NT2/D1 (cell line): ENCODE data around the gene PTPN14.

ENCODE experiments used
- DNase-seq: peaks from one replicate; pipeline ENCODE4 v3.0.0-alpha.2; 2011; ENCODE audit warnings: low read depth, low spot score
- H3K27me3 ChIP-seq: 2 replicates; pipeline ENCODE4 v1.6.0; 2011; ENCODE audit warnings: mild to moderate bottlenecking; ENCODE audit not compliant: insufficient read length, insufficient read depth
- H3K36me3 ChIP-seq: 2 replicates; pipeline ENCODE4 v1.6.1; 2011; ENCODE audit warnings: mild to moderate bottlenecking, low read length, mixed read lengths; ENCODE audit not compliant: insufficient read depth, insufficient read length
- H3K4me1 ChIP-seq: 2 replicates; pipeline ENCODE4 v1.5.1; 2011; ENCODE audit not compliant: insufficient read depth, insufficient read length
- H3K4me3 ChIP-seq: 2 replicates; pipeline ENCODE4 v1.5.1; 2011; ENCODE audit warnings: low read depth; ENCODE audit not compliant: insufficient read length
- H3K9ac ChIP-seq: 2 replicates; pipeline ENCODE4 v1.6.0; 2011; ENCODE audit warnings: low read depth; ENCODE audit not compliant: insufficient read length
- H3K9me3 ChIP-seq: 2 replicates; pipeline ENCODE4 v1.5.1; 2011; ENCODE audit warnings: mild to moderate bottlenecking, low read length; ENCODE audit not compliant: insufficient read depth
- SUZ12 ChIP-seq: IDR thresholded peaks from 2 replicates; pipeline ENCODE4 v1.6.1; 2011; ENCODE audit not compliant: insufficient read length, insufficient read depth; ENCODE audit errors: extremely low read depth
- YY1 ChIP-seq: IDR thresholded peaks from 2 replicates; pipeline ENCODE4 v1.6.1; 2011; ENCODE audit not compliant: insufficient read length, insufficient read depth
- ZNF274 ChIP-seq: IDR thresholded peaks from 2 replicates; pipeline ENCODE4 v1.6.1; 2011; ENCODE audit warnings: mild to moderate bottlenecking, low read depth, low read length

Gene PTPN14

DNA sequence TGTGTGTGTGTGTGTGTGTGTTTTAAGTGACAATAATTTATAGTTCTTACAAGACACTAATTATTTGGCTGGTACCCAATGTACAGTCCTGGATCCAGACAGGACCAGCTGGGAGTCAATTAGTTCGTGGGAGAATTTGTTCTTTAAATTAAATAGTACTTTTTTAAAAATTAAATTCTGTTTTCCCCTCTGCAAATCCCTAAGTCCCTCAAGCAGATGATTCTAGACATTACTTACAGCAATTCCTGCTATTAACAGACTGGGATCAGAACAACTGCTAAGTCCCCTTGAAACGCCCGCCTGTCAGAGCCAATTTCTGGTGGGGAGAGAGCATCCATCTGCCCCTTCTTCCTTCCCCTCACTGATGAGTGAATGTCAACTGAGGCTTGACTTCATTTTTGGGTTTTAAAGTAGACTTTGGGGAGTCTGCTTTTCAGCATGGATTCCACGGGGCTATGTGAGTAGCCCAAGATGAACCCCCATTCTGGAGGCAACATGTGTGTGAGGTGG lies 186.6 kb downstream of the PTPN14 start:
- Histone ChIP-seq H3K4me1 (no peaks in the 10 kb centered on the region), H3K4me3 (no peak overlapping the region), H3K27me3 (no peaks in the 10 kb centered on the region), H3K36me3 (peaks cover 85% of the 10 kb centered on the region), H3K9ac (no peak overlapping the region), H3K9me3 (no peaks in the 10 kb centered on the region)
- DNase-seq = no peak
- TF ChIP-seq YY1 (no peak), SUZ12 (no peak), ZNF274 (no peak)

DNA sequence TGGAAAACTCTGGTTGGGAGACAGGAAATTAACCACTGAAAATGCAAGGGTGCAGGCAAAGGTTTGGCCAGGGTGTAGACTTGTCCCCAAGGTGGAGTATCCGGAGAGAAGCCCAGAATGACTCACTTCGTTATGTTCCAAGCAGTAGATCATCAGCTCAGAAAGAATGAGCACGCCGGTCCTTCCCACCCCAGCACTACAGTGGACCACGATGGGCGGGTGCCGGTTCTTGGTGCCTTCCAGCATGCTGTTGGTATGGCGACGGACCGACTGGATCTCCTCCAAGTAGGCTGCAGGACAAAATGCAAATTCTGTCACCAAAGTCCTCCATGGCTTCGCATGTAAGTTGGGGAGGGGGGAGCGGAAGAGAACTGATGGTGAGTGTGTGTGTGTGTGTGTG lies 187.0 kb downstream of the PTPN14 start:
- Histone ChIP-seq H3K36me3 (peaks cover 85% of the 10 kb centered on the region), H3K9me3 (no peaks in the 10 kb centered on the region), H3K4me1 (no peaks in the 10 kb centered on the region), H3K9ac (no peak overlapping the region), H3K4me3 (no peak overlapping the region), H3K27me3 (no peaks in the 10 kb centered on the region)
- no peak for DNase-seq
- TF ChIP-seq YY1 (no peak), SUZ12 (no peak)

DNA sequence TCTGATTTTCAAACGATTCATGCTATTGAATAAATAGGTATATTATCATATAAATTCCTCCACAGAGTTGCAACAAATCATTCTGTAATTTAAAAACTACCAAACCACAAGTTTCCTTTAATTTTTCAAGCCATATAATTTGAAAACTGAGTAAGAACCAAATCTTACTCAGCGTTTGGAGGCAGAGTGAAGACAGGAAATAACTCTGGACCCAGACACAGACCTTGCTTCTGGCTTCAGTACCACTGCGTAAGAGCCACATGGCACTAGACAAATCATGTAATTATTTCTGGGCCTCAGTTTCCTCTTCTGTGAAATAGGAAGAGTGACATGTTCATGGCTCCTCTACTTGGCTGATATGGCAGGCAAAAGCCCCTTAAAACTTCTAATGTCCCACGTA lies 188.0 kb downstream of the PTPN14 start:
- H3K36me3 ChIP-seq = peaks cover 81% of the 10 kb centered on the region
- no peak overlapping the region for H3K9ac ChIP-seq
- no peak overlapping the region for H3K4me3 ChIP-seq
- no peaks in the 10 kb centered on the region for H3K4me1 ChIP-seq
- DNase-seq = no peak
- no peaks in the 10 kb centered on the region for H3K9me3 ChIP-seq
- no peaks in the 10 kb centered on the region for H3K27me3 ChIP-seq
- TF ChIP-seq SUZ12 = no peak
- TF ChIP-seq YY1 = no peak
- TF ChIP-seq ZNF274 = no peak

DNA sequence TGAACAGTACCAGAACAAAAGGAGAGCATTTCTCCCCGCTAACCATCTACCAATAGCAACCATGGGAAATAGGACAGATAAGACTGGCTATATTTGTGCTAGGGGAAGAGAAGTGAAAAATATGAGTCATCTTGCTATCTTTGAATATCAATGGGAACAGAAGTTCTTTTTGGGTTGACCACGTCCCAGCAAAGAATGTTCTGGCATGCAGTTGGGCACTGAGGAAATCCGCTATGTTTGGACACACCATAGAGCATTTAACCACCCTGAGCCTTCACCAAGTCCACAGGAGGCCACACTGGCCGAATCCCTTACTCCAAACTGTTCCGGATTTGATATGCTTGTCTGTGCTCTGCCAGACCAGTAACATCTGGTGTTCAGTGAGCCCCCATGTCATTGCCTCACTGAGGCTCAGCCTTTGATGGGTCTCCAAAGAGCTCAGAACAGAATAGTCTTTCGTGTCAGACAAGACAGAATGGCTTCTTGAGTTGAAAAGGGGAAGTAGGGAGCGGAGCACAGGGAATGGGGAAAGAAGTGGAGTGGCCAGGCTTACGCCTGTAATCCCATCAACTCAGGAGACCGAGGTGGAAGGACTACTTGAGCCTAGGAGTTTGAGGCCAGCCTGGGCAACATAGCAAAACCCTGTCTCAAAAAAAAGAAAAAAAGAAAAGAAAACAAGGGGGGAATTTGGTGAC lies 189.1 kb downstream of the PTPN14 start:
- Histone ChIP-seq H3K36me3 (peaks cover 85% of the 10 kb centered on the region), H3K9ac (no peak overlapping the region), H3K9me3 (no peaks in the 10 kb centered on the region), H3K27me3 (no peaks in the 10 kb centered on the region), H3K4me1 (no peaks in the 10 kb centered on the region), H3K4me3 (no peak overlapping the region)
- TF ChIP-seq SUZ12 = no peak
- TF ChIP-seq YY1 = no peak
- TF ChIP-seq ZNF274 = no peak
- no peak for DNase-seq

DNA sequence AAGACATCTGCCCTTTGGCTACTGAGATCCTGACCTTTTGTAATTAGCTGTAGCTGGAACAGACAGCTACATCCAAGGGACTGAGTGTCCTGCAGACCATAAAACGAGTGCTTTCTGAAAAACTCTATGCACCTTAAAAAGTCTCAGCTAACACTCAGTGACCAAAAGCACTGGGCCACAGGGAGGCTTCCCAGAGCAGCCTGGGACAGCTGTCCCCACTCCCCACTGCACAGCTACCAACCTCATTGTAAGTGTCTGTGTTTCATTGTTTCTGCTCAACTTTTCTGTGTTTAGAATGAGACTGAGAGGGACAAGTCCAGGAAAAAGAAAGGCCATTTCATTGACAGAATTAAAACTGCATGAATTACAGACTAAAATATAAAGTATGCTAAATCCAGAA lies 189.8 kb downstream of the PTPN14 start:
- no peak for DNase-seq
- Histone ChIP-seq H3K4me3 (no peak overlapping the region), H3K4me1 (no peaks in the 10 kb centered on the region), H3K36me3 (peaks cover 88% of the 10 kb centered on the region), H3K9ac (no peak overlapping the region), H3K27me3 (no peaks in the 10 kb centered on the region), H3K9me3 (no peaks in the 10 kb centered on the region)
- TF ChIP-seq SUZ12 = no peak
- no peak for TF ChIP-seq ZNF274
- TF ChIP-seq YY1 = no peak

DNA sequence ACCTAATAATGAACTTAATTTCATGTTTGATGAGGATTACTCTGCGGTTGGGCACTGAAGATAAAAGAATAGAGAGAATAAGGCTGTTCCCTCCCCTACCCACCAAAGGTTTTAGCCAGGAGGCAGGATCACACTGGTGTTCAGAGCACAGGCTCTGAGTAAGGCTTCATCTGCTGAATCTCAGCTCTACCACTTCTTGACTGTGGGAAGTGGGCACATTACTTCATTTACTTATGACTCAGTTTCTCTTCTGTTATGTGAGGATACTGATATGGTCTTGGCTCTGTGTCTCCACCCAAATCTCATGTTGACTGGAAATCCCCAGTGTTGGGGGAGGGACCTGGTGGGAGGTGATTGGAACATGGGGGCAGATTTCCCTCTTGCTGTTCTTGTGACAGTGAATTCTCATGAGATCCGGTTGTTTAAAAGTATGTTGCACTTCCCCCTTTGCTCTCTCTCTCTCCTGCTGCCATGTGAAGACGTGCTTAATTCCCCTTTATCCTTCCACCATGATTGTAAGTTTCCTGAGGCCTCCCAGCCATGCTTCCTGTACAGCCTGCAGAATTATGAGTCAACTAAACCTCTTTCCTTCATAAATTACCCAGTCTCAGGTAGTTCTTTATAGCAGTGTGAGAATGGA lies 190.8 kb downstream of the PTPN14 start:
- H3K9ac ChIP-seq = no peak overlapping the region
- no peak for DNase-seq

DNA sequence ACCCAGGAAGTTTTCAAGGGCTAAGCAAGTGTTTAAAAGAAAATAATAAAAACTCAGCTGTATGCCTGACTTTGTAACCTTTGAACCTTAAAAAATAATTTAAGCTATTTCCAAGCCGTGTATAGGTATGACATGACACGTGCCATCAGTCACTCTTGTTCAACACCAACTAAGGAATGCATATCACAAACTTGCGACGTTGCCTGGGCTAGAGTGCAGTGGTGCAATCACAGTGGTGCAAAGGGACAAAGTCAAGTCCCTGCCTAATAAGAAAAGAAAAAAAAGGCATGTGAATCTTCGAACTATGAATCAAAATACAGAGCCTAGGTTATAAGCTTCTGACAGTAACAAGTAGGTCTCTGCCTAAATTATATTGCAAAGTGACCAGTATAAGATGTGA lies 191.3 kb downstream of the PTPN14 start:
- no peak overlapping the region for H3K4me3 ChIP-seq
- no peaks in the 10 kb centered on the region for H3K27me3 ChIP-seq
- no peak for DNase-seq
- no peaks in the 10 kb centered on the region for H3K4me1 ChIP-seq
- H3K36me3 ChIP-seq = peaks cover 94% of the 10 kb centered on the region
- no peak for TF ChIP-seq YY1
- TF ChIP-seq ZNF274 = no peak
- TF ChIP-seq SUZ12 = no peak
- H3K9ac ChIP-seq = no peak overlapping the region
- no peaks in the 10 kb centered on the region for H3K9me3 ChIP-seq

More for the DNA sequence above, 190.8 kb downstream of the PTPN14 start:
- Histone ChIP-seq H3K36me3 (peaks cover 92% of the 10 kb centered on the region), H3K4me3 (no peak overlapping the region), H3K4me1 (no peaks in the 10 kb centered on the region), H3K9me3 (no peaks in the 10 kb centered on the region), H3K27me3 (no peaks in the 10 kb centered on the region)
- TF ChIP-seq SUZ12 (no peak), ZNF274 (no peak), YY1 (no peak)
